ENCODE measurements around the gene AQP5. TPM values are rescaled to one million over a fixed set of nuclear protein-coding genes. Genes with fewer than 3 reads are reported as not detected.

AQP5 gene
- total RNA-seq, 1 donor from 2014 or later: 0.46 TPM

- no peaks in the 10 kb centered on the region for H3K9me3 Mint-ChIP-seq (ENCODE audit: unreplicated experiment)
- TF ChIP-seq, protein P1, sequence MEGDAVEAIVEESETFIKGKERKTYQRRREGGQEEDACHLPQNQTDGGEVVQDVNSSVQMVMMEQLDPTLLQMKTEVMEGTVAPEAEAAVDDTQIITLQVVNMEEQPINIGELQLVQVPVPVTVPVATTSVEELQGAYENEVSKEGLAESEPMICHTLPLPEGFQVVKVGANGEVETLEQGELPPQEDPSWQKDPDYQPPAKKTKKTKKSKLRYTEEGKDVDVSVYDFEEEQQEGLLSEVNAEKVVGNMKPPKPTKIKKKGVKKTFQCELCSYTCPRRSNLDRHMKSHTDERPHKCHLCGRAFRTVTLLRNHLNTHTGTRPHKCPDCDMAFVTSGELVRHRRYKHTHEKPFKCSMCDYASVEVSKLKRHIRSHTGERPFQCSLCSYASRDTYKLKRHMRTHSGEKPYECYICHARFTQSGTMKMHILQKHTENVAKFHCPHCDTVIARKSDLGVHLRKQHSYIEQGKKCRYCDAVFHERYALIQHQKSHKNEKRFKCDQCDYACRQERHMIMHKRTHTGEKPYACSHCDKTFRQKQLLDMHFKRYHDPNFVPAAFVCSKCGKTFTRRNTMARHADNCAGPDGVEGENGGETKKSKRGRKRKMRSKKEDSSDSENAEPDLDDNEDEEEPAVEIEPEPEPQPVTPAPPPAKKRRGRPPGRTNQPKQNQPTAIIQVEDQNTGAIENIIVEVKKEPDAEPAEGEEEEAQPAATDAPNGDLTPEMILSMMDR (IDR thresholded peaks at IDR 0.05): no peak
- DNase-seq (ENCODE audit: extremely low spot score, unreplicated experiment): no peak
- H3K27ac Mint-ChIP-seq (ENCODE audit: unreplicated experiment): no peak overlapping the region
- peaks cover 8% of the 10 kb centered on the region for H3K4me1 Mint-ChIP-seq (ENCODE audit: unreplicated experiment)
- H3K4me3 Mint-ChIP-seq (ENCODE audit: unreplicated experiment): no peak overlapping the region
- H3K27me3 Mint-ChIP-seq (ENCODE audit: unreplicated experiment): no peaks in the 10 kb centered on the region
- H3K36me3 Mint-ChIP-seq (ENCODE audit: unreplicated experiment): no peaks in the 10 kb centered on the region
Observed at GRCh38 chr12:49943625-49943960, 18.1 kb upstream of the AQP5 start.

- H3K27me3 Mint-ChIP-seq (ENCODE audit: unreplicated experiment): no peaks in the 10 kb centered on the region
- no peak overlapping the region for H3K4me3 Mint-ChIP-seq (ENCODE audit: unreplicated experiment)
- no peak overlapping the region for H3K27ac Mint-ChIP-seq (ENCODE audit: unreplicated experiment)
- no peaks in the 10 kb centered on the region for H3K9me3 Mint-ChIP-seq (ENCODE audit: unreplicated experiment)
- DNase-seq (ENCODE audit: extremely low spot score, unreplicated experiment): no peak
- H3K4me1 Mint-ChIP-seq (ENCODE audit: unreplicated experiment): peaks cover 8% of the 10 kb centered on the region
- no peaks in the 10 kb centered on the region for H3K36me3 Mint-ChIP-seq (ENCODE audit: unreplicated experiment)
- TF ChIP-seq, protein P1 (IDR thresholded peaks at IDR 0.05): no peak
Observed at GRCh38 chr12:49944046-49944445, 17.6 kb upstream of the AQP5 start.

DNA sequence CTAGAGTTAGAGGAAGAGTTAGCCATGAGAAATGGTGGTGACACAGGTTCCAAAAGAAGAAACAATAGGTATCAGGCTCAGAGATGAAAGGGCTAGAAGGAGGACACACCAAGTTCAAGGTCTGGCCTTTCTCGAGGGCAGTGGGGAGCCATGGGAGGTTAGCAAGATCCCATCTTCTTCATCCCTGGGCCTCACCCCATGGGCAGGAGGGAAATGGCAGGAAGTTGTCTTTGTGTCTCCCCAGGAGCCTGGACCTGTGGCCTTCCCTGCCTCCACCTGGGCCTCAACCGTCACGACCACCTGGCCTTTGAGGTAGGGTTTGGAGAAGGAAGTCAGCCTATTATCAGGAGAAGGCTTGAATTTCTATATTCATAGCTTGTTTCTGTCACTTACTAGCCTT is 17.0 kb upstream of the AQP5 start:
- no peaks in the 10 kb centered on the region for H3K27me3 Mint-ChIP-seq (ENCODE audit: unreplicated experiment)
- no peak overlapping the region for H3K27ac Mint-ChIP-seq (ENCODE audit: unreplicated experiment)
- H3K36me3 Mint-ChIP-seq (ENCODE audit: unreplicated experiment): no peaks in the 10 kb centered on the region
- TF ChIP-seq, protein P1 (IDR thresholded peaks at IDR 0.05): no peak
- DNase-seq (ENCODE audit: extremely low spot score, unreplicated experiment): no peak
- H3K4me3 Mint-ChIP-seq (ENCODE audit: unreplicated experiment): no peak overlapping the region
- peaks cover 8% of the 10 kb centered on the region for H3K4me1 Mint-ChIP-seq (ENCODE audit: unreplicated experiment)
- H3K9me3 Mint-ChIP-seq (ENCODE audit: unreplicated experiment): no peaks in the 10 kb centered on the region

- TF ChIP-seq, protein P1 (IDR thresholded peaks at IDR 0.05): peak; percentile 95
- DNase-seq (ENCODE audit: extremely low spot score, unreplicated experiment): peak; percentile 95
- no peaks in the 10 kb centered on the region for H3K27me3 Mint-ChIP-seq (ENCODE audit: unreplicated experiment)
- H3K36me3 Mint-ChIP-seq (ENCODE audit: unreplicated experiment): no peaks in the 10 kb centered on the region
- H3K4me1 Mint-ChIP-seq (ENCODE audit: unreplicated experiment): peaks cover 8% of the 10 kb centered on the region
- H3K4me3 Mint-ChIP-seq (ENCODE audit: unreplicated experiment): peak overlapping the region; percentile 71
- peak overlapping the region; percentile 87 for H3K27ac Mint-ChIP-seq (ENCODE audit: unreplicated experiment)
- no peaks in the 10 kb centered on the region for H3K9me3 Mint-ChIP-seq (ENCODE audit: unreplicated experiment)
Observed at GRCh38 chr12:49945394-49946080, 16.1 kb upstream of the AQP5 start.

DNA sequence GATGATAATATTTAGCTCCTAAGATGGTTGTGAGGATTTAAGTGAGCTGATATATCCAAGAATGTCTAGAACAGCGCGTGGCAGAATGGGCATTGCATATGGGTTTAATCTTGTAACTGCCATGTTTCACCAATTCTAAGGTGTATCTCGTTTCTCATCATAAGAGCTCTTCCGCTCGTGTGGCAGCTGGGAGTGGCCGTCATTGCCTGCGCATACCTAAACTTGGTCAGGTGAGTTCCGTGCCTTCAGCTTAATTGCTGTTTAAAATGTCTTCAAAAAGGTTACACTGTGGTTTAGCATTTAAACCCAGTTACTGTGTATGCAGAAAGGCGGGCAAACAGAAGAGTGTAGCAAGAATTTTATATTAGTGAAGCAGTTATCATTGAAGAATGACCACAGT is 15.6 kb upstream of the AQP5 start:
- no peak for DNase-seq (ENCODE audit: extremely low spot score, unreplicated experiment)
- Mint-ChIP-seq H3K4me3 (ENCODE audit: unreplicated experiment) (no peak overlapping the region), H3K36me3 (ENCODE audit: unreplicated experiment) (no peaks in the 10 kb centered on the region), H3K27ac (ENCODE audit: unreplicated experiment) (no peak overlapping the region), H3K4me1 (ENCODE audit: unreplicated experiment) (peaks cover 8% of the 10 kb centered on the region), H3K9me3 (ENCODE audit: unreplicated experiment) (no peaks in the 10 kb centered on the region), H3K27me3 (ENCODE audit: unreplicated experiment) (no peaks in the 10 kb centered on the region)
- TF ChIP-seq, protein P1 (IDR thresholded peaks at IDR 0.05): no peak
